Activated naive CD8-positive, alpha-beta T cell treated with anti-CD3 and anti-CD28 coated beads, Interleukin-2, amount 10 ng/mL, durations not matched to agents 7 days and 5 days (primary cell): ENCODE data around the gene TANK. TPM values are rescaled to one million over a fixed set of nuclear protein-coding genes. Genes with fewer than 3 reads are reported as not detected.

Experiments
- ATAC-seq: fragments of 150-1000 bp; cut with Tn5 transposase; one replicate; pipeline ENCODE4 v1.10.0; 2021; ENCODE audit warnings: low read depth, moderate library complexity
- POLR2A ChIA-PET: fragments of 350-600 bp; sonication (Branson Sonifier 250); formaldehyde crosslinking; loops from one replicate; lab custom pipeline; 2021; ENCODE audit warnings: antibody characterized with exemption; lab: Charles Lee
- DNase-seq: peaks from one replicate; pipeline ENCODE4 v3.0.0; 2021
- H3K27ac Mint-ChIP-seq: one replicate; pipeline ENCODE4 v1.8.0; 2022; ENCODE audit warnings: mild to moderate bottlenecking, mixed read lengths
- H3K27me3 Mint-ChIP-seq: one replicate; pipeline ENCODE4 v1.8.0; 2022; ENCODE audit warnings: mild to moderate bottlenecking, moderate library complexity, mixed read lengths
- H3K36me3 Mint-ChIP-seq: one replicate; pipeline ENCODE4 v1.8.0; 2021; ENCODE audit warnings: mild to moderate bottlenecking, mixed read lengths
- H3K4me1 Mint-ChIP-seq: one replicate; pipeline ENCODE4 v1.8.0; 2021; ENCODE audit warnings: mixed read lengths
- H3K4me3 Mint-ChIP-seq: one replicate; pipeline ENCODE4 v1.8.0; 2022; ENCODE audit warnings: mild to moderate bottlenecking, moderate library complexity, mixed read lengths
- H3K9me3 Mint-ChIP-seq: one replicate; pipeline ENCODE4 v1.8.0; 2021; ENCODE audit warnings: mixed read lengths
- total RNA-seq, 2 experiments: library from RNA; stranded (reverse); gene quantifications; one replicate each; pipeline ENCODE4 v1.2.3, GENCODE V29; 2021

TANK gene
- total RNA-seq, 2 experiments from 2014 or later = 76.9 to 77.6 TPM

DNA sequence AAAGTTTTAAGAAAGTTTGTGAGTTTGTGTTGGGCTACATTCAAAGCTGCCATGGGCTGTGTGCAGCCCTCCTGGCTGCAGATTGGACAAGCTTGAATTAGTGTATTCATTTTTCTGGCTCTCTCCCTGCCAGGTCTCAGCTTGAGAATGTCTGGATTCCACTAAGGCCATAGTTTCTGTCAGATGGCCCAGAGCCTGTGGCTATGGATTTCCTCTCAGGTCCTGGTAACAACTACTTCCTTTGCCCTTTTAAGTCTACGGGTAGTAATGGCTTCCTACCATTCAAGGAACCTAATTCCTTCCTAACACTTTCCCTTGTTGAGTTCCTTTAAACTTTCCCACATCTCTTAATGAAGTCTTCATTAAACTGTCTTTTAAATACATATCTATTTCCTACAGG lies 123.7 kb downstream of the TANK start:
- Mint-ChIP-seq H3K4me3 (no peak overlapping the region), H3K9me3 (no peaks in the 10 kb centered on the region), H3K4me1 (peaks cover 2% of the 10 kb centered on the region), H3K27me3 (peaks cover 45% of the 10 kb centered on the region), H3K36me3 (no peaks in the 10 kb centered on the region), H3K27ac (no peak overlapping the region)
- DNase-seq (no peak), ATAC-seq (no peak)
- POLR2A ChIA-PET = no interaction called here

Other genes with a start within 250 kb of the TANK start
- 10 to 100 TPM; 46.4 to 48.1 TPM for gene PSMD14, start 148.0 kb downstream of the TANK start, total RNA-seq